Esophagus (tissue), 2 donors: Measurements from ENCODE around the gene SLC47A2. TPM values are rescaled to one million over a fixed set of nuclear protein-coding genes. Genes with fewer than 3 reads are reported as not detected.

ENCODE experiments used
- H3K27ac ChIP-seq, 2 donors: one replicate each; pipeline ENCODE4 v1.5.1; 2013; ENCODE audit warnings: low read depth in 2 of 2, mild to moderate bottlenecking in 2 of 2, inconsistent platforms in 1 of 2, low read length in 1 of 2, moderate library complexity in 1 of 2
- H3K27me3 ChIP-seq, 2 donors: one replicate each; pipeline ENCODE4 v1.6.1; 2013; ENCODE audit warnings: low read length in 2 of 2, control low read depth in 1 of 2, mild to moderate bottlenecking in 1 of 2; ENCODE audit not compliant: insufficient read depth in 2 of 2, control insufficient read depth in 1 of 2
- H3K36me3 ChIP-seq, 2 donors: one replicate each; pipeline ENCODE4 v1.6.1; 2013; ENCODE audit warnings: low read length in 1 of 2; ENCODE audit not compliant: control insufficient read depth in 2 of 2, insufficient read depth in 2 of 2
- H3K4me1 ChIP-seq, 2 donors: one replicate each; pipeline ENCODE4 v1.6.1; 2013; ENCODE audit warnings: low read length in 1 of 2; ENCODE audit not compliant: control insufficient read depth in 2 of 2, insufficient read depth in 2 of 2
- H3K4me3 ChIP-seq, 2 donors: one replicate each; pipeline ENCODE4 v1.5.1; 2013; ENCODE audit warnings: low read length in 2 of 2, mild to moderate bottlenecking in 2 of 2, low read depth in 1 of 2, moderate library complexity in 1 of 2
- H3K9me3 ChIP-seq, 2 donors: one replicate each; pipeline ENCODE4 v1.6.1; 2013; ENCODE audit warnings: mild to moderate bottlenecking in 2 of 2, low read depth in 1 of 2, low read length in 1 of 2, moderate library complexity in 1 of 2; ENCODE audit not compliant: control insufficient read depth in 2 of 2, insufficient read depth in 1 of 2
- WGBS, 2 donors: extraction: QIAGEN DNeasy Blood & Tissue Kit; methylation state at CpG; one replicate each; pipeline ENCODE4 v1.1.7; 2013; 5-methylcytosine and 5-hydroxymethylcytosine counted together
- polyA plus RNA-seq, 2 donors: library from polyadenylated mRNA; stranded (reverse); fragments of 200-250 nt; gene quantifications; one replicate each; pipeline ENCODE4 v1.2.3, GENCODE V29; 2013
- donor health status: healthy with polysubstance abuse.
- donor health status: Bipolar disorder and iron deficiency.

The SLC47A2 gene
- polyA plus RNA-seq, 2 donors: 1.1 to 2.7 TPM

DNA sequence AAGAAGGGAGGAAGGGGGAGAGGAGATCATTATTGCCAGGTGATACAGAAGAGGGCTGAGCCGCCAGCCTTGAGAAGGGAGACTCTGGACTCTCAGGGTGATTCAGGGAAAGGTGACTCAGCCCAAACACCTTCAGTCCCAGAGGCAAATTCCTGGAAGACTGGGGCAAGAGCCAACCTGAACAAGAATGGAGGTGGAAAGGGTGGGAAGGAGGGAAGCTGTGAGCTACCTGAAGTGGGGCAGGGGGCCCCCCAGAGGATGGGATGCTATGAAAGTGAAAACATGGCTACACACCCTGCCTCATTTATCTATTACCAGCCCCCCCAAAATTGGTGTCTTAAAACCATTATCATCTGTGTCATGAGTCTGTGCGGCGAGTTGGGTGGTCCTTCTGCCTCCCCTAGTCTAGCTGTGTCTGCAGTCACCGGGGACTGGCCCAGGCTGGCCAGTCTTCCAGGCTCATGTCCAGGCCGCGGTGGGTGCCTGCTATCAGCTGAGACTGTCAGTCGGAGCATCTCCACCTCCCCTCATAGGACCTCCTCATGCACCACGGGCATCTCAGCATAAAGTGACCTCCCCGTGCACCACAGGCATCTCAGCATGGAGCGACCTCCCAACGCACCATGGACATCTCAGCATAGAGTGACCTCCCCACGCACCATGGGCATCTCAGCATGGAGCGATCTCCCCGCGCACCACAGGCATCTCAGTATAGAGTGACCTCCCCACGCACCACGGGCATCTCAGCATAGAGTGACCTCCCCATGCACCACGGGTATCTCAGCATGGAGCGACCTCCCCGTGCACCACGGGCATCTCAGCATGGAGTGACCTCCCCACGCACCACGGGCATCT, 3.2 kb upstream of the SLC47A2 start:
- Histone ChIP-seq H3K36me3 (no peaks in the 10 kb centered on the region), H3K27ac (peak overlapping the region; percentile 36 to 87), H3K9me3 (no peaks in the 10 kb centered on the region), H3K4me3 (no peak overlapping the region), H3K27me3 (no peaks in the 10 kb centered on the region), H3K4me1 (peaks cover 12 to 50% of the 10 kb centered on the region in 2 donors)
- 86 to 88% methylated on average over 23 of the region's 23 CpGs for WGBS, 2 donors

GRCh38 chr17:19718613-19719354, 2.4 kb upstream of the SLC47A2 start:
- no peak overlapping the region for H3K4me3 ChIP-seq
- peak overlapping the region; percentile 78 to 87 for H3K27ac ChIP-seq
- no peaks in the 10 kb centered on the region for H3K36me3 ChIP-seq
- WGBS, 2 donors: 45 to 70% methylated on average over 18 of the region's 18 CpGs
- peaks cover 11 to 44% of the 10 kb centered on the region in 2 donors for H3K4me1 ChIP-seq
- H3K9me3 ChIP-seq: no peaks in the 10 kb centered on the region
- H3K27me3 ChIP-seq: no peaks in the 10 kb centered on the region

GRCh38 chr17:19718041-19718612, 1.7 kb upstream of the SLC47A2 start:
- Histone ChIP-seq H3K36me3 (no peaks in the 10 kb centered on the region), H3K27me3 (no peaks in the 10 kb centered on the region), H3K4me3 (no peak overlapping the region), H3K4me1 (peaks cover 11 to 44% of the 10 kb centered on the region in 2 donors), H3K9me3 (no peaks in the 10 kb centered on the region), H3K27ac (peak overlapping the region; percentile 78 to 88)
- WGBS, 2 donors: 67 to 69% methylated on average over 12 of the region's 12 CpGs

DNA sequence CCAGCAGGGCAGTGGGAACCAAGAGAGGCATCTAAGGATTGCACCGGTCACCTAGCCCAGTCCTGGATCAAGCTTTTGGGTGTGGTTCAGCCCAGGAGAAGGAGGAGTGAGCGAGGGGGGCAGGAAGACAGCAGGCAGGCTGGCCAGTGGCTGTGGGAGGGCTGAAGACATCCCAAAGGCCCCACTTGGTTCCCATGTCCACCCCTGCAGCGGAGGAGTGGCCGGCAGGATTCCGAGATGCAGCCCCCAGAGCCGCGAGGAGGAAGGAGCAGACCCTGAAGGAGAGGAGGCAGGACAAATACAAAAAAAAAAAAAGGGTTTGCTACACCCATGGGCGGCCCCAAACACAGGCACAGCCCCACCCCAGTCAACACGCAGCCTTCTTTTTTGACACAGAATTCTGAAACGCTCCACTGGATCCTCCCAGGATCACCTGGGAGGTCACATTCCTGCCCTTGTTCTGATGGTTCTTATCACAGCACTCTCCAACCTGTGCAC, 1.1 kb upstream of the SLC47A2 start:
- WGBS, 2 donors: 54 to 67% methylated on average over 10 of the region's 10 CpGs
- H3K9me3 ChIP-seq: no peaks in the 10 kb centered on the region

GRCh38 chr17:19717031-19717360, 612 bp upstream of the SLC47A2 start:
- Histone ChIP-seq H3K9me3 (no peaks in the 10 kb centered on the region), H3K36me3 (no peaks in the 10 kb centered on the region), H3K4me1 (peaks cover 11 to 44% of the 10 kb centered on the region in 2 donors), H3K4me3 (no peak overlapping the region), H3K27ac (peak overlapping the region; percentile 78 to 92), H3K27me3 (no peaks in the 10 kb centered on the region)
- WGBS, 2 donors: 72 to 77% methylated on average over 7 of the region's 7 CpGs

More for the DNA sequence above, 1.1 kb upstream of the SLC47A2 start:
- no peaks in the 10 kb centered on the region for H3K27me3 ChIP-seq
- peaks cover 11 to 44% of the 10 kb centered on the region in 2 donors for H3K4me1 ChIP-seq
- no peak overlapping the region for H3K4me3 ChIP-seq
- peak overlapping the region; percentile 78 to 92 for H3K27ac ChIP-seq
- no peaks in the 10 kb centered on the region for H3K36me3 ChIP-seq

DNA sequence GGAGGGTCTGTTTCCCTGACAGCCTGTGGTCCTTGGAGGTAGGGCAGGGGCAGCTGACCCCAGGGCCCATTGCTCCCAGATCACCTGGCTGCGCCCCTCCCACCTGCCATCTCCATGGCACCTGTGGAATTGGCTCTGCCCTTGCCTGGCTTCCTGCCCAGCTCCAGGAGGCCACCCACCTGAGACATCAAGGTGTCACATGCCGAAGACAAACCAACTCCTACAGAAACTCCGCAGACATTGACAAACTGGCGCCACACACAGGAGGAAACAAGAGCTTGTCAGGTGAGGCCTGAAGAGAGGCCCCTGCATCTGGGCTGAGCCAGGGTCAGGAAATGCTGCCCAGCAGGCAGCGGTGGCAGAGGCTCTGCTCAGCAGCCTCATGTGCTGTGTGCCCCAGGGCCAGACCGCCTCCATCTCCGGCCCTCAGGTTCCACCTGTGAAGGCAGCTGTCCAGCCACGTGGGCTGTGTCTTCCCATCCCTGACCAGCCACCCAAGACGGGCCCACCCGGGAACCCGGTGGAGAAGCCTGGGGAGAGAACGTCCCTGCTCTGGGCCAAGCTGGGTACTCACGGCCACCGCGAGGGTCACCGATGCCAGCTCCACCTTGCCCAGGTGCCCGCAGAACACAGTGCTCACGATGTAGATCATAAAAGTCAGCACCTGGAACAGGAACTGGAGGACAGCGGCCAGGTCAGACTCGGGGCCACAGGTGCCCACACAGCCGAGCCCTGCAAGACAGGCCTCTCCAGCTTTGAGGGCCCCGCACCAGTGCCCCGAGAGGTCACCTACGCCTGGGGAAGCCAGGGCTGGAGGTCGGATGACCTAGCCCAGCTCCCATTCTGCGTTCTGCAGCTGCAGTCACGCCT, 1.6 kb downstream of the SLC47A2 start:
- no peaks in the 10 kb centered on the region for H3K9me3 ChIP-seq
- no peak overlapping the region for H3K27ac ChIP-seq
- WGBS, 2 donors: 85 to 89% methylated on average over 24 to 27 of the region's 27 CpGs
- no peak overlapping the region for H3K4me3 ChIP-seq
- H3K27me3 ChIP-seq: no peaks in the 10 kb centered on the region
- peaks cover 3 to 28% of the 10 kb centered on the region in 2 donors for H3K4me1 ChIP-seq
- H3K36me3 ChIP-seq: no peaks in the 10 kb centered on the region

DNA sequence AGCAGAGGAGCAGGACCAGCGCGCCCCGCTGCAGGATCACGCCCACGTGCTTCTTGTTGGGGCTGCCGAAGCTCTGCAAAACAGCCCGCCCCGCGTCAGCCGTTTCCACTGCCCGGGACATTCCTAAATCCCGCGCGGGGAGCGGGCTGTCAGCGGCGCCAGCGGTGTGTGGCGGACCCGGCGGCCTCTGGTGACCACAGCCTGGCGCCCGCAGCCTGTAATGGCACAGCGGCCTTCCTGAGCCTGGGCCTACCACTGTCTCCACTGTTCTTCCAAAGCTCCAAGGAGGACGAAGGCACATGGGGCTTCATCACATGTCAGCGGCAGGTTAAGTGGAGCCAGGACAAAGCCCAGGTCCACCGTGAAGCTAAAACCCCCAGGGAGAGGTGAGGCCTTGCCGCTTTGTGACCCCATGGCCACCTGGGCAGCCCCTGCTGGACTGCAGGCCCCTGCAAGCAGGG, 2.5 kb downstream of the SLC47A2 start:
- H3K9me3 ChIP-seq: no peaks in the 10 kb centered on the region
- H3K36me3 ChIP-seq: no peaks in the 10 kb centered on the region
- H3K4me3 ChIP-seq: no peak overlapping the region
- no peak overlapping the region for H3K27ac ChIP-seq
- no peaks in the 10 kb centered on the region for H3K27me3 ChIP-seq
- WGBS, 2 donors: 91% methylated on average over 28 of the region's 28 CpGs
- H3K4me1 ChIP-seq: peaks cover 0 to 25% of the 10 kb centered on the region in 2 donors

DNA sequence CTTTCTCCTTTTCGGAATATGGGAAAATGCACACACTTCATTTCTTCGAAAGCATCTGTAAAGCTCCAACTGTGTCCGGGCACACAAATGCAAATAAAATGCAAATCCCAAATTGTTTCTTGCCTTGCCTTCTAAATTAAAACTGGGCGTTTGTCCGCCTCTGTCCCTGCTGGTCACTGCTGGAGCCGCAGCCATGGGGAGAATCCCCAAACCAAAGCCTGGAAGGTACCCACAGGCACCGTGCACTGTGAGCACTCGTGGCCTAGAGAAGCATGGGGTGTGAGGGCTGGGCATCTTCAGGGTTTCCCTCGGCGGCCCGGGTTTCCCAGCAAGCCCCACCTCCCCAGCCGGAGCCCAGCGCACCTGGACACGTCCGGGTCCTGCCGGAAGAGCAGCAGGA, 2.9 kb downstream of the SLC47A2 start:
- 84 to 85% methylated on average over 14 to 16 of the region's 16 CpGs for WGBS, 2 donors
- Histone ChIP-seq H3K4me1 (peaks cover 0 to 23% of the 10 kb centered on the region in 2 donors), H3K27ac (no peak overlapping the region), H3K9me3 (no peaks in the 10 kb centered on the region), H3K36me3 (no peaks in the 10 kb centered on the region), H3K27me3 (no peaks in the 10 kb centered on the region), H3K4me3 (no peak overlapping the region)
